B cell (primary cell): ENCODE measurements around the gene NELL2. TPM values are rescaled to one million over a fixed set of nuclear protein-coding genes. Genes with fewer than 3 reads are reported as not detected.

Source experiments
- ATAC-seq: fragments of 200-7000 bp; cut with Tn5 transposase; one replicate; pipeline ENCODE4 v1.10.0; 2021; ENCODE audit warnings: low read depth, mild to moderate bottlenecking, moderate number of reproducible peaks, moderate library complexity
- CTCF ChIA-PET: fragments of 350-600 bp; sonication (Branson Sonifier 250); formaldehyde crosslinking; loops from one replicate; lab custom pipeline; 2021; ENCODE audit warnings: antibody characterized with exemption, inconsistent platforms; lab: Charles Lee
- POLR2A ChIA-PET: fragments of 350-600 bp; sonication (Branson Sonifier 250); formaldehyde crosslinking; loops from one replicate; lab custom pipeline; 2021; ENCODE audit warnings: antibody characterized with exemption; lab: Charles Lee
- DNase-seq: peaks from one replicate; pipeline ENCODE4 v3.0.0; 2013
- H2AFZ ChIP-seq: 2 replicates; pipeline ENCODE4 v1.6.1; 2012; ENCODE audit warnings: mild to moderate bottlenecking, low read depth, low read length; ENCODE audit not compliant: insufficient read depth, poor library complexity, severe bottlenecking
- H3K27ac ChIP-seq, 2 donors: 1 replicate in 1 of 2; 2 replicates in 1 of 2; pipeline ENCODE4 v1.5.1; 2012 to 2013; ENCODE audit warnings: low read length in 2 of 2, mild to moderate bottlenecking in 2 of 2, moderate library complexity in 1 of 2
- H3K27me3 ChIP-seq, 4 experiments: fragments of 200-600 bp in 1 of 4; sonication (generic) in 1 of 4; replicated peaks in 1 of 4; 1 replicate in 2 of 4; 2 replicates in 2 of 4; pipeline versions ENCODE4 v1.6.1 to v1.7.0; 2013 to 2016; ENCODE audit warnings: low read length in 3 of 4, mild to moderate bottlenecking in 2 of 4, mixed read lengths in 1 of 4, moderate library complexity in 1 of 4; ENCODE audit not compliant: insufficient read depth in 4 of 4, control insufficient read depth in 3 of 4; ENCODE audit errors: control extremely low read depth in 1 of 4
- H3K36me3 ChIP-seq, 2 experiments: replicated peaks in 1 of 2; 1 replicate in 1 of 2; 2 replicates in 1 of 2; pipeline versions ENCODE4 v1.6.1 to v1.7.1; 2013; ENCODE audit warnings: low read length in 1 of 2; ENCODE audit not compliant: insufficient read depth in 2 of 2, control insufficient read depth in 1 of 2; ENCODE audit errors: control extremely low read depth in 1 of 2, extremely low read depth in 1 of 2
- H3K4me1 ChIP-seq, 2 donors: fragments of 200-600 bp in 1 of 2; sonication (generic) in 1 of 2; 1 replicate in 1 of 2; 2 replicates in 1 of 2; pipeline versions ENCODE4 v1.5.1 to v1.6.1; 2013 to 2017; ENCODE audit warnings: low read length in 2 of 2; ENCODE audit not compliant: control insufficient read depth in 2 of 2, insufficient read depth in 2 of 2
- H3K4me2 ChIP-seq: replicated peaks from 2 replicates; pipeline ENCODE3; 2012; ENCODE audit warnings: mild to moderate bottlenecking, low read depth, low read length; ENCODE audit not compliant: poor library complexity, severe bottlenecking
- H3K4me3 ChIP-seq, 5 experiments: fragments of 200-600 bp in 1 of 5; sonication (generic) in 1 of 5; 1 replicate in 3 of 5; 2 replicates in 2 of 5; pipeline versions ENCODE4 v1.5.1 to v1.7.0; 2011 to 2016; ENCODE audit warnings: low read length in 4 of 5, mild to moderate bottlenecking in 4 of 5, low read depth in 2 of 5, control low read depth in 1 of 5, moderate library complexity in 1 of 5; ENCODE audit not compliant: insufficient read depth in 1 of 5; ENCODE audit errors: control extremely low read depth in 1 of 5, extremely low read depth in 1 of 5
- H3K79me2 ChIP-seq: fragments of 200-600 bp; sonication (generic); one replicate; pipeline ENCODE4 v1.6.0; 2016; ENCODE audit warnings: low read length; ENCODE audit not compliant: control insufficient read depth, insufficient read depth
- H3K9ac ChIP-seq: fragments of 200-600 bp; sonication (generic); 2 replicates; pipeline ENCODE4 v1.6.1; 2017; ENCODE audit warnings: mild to moderate bottlenecking, low read length, moderate library complexity
- H3K9me3 ChIP-seq, 3 donors: one replicate each; pipeline versions ENCODE4 v1.6.1 to v1.7.1; 2013; ENCODE audit warnings: low read length in 2 of 3; ENCODE audit not compliant: control insufficient read depth in 2 of 3, insufficient read depth in 1 of 3; ENCODE audit errors: control extremely low read depth in 1 of 3
- H4K20me1 ChIP-seq: 2 replicates; pipeline ENCODE4 v1.6.0; 2012; ENCODE audit warnings: mild to moderate bottlenecking, low read length; ENCODE audit not compliant: insufficient read depth, control insufficient read depth, poor library complexity, severe bottlenecking
- H3K27ac Mint-ChIP-seq: one replicate; pipeline ENCODE4 v1.8.0; 2021; ENCODE audit warnings: mixed read lengths
- H3K27me3 Mint-ChIP-seq: one replicate; pipeline ENCODE4 v1.8.0; 2021; ENCODE audit warnings: mixed read lengths
- H3K4me1 Mint-ChIP-seq: one replicate; pipeline ENCODE4 v1.8.0; 2021; ENCODE audit warnings: mixed read lengths
- H3K4me3 Mint-ChIP-seq: one replicate; pipeline ENCODE4 v1.8.0; 2021; ENCODE audit warnings: mixed read lengths
- H3K9me3 Mint-ChIP-seq: one replicate; pipeline ENCODE4 v1.8.0; 2022; ENCODE audit warnings: mixed read lengths; ENCODE audit not compliant: insufficient read depth
- CTCF ChIP-seq: fragments of 200-600 bp; IDR thresholded peaks from one replicate; pipeline ENCODE4 v1.8.0; 2022; ENCODE audit warnings: antibody characterized with exemption, mild to moderate bottlenecking
- EZH2 ChIP-seq: IDR thresholded peaks from 2 replicates; pipeline ENCODE4 v1.6.1; 2012; ENCODE audit warnings: borderline replicate concordance, low read depth, mild to moderate bottlenecking, moderate library complexity, low read length; ENCODE audit not compliant: insufficient read depth, poor library complexity, severe bottlenecking
- WGBS: methylation state at CpG from one replicate; pipeline ENCODE4 v1.1.5; 2013; ENCODE audit warnings: missing lambda C conversion rate; ENCODE audit not compliant: insufficient coverage; 5-methylcytosine and 5-hydroxymethylcytosine counted together
- intact Hi-C: fragments of 100-400 bp; cut with micrococcal nuclease; formaldehyde crosslinking; loops from one replicate; pipeline ENCODE4 v1.10.0; 2022
- polyA plus RNA-seq: library from polyadenylated mRNA; depleted of rRNA; stranded (reverse); fragments of >200 nt; gene quantifications from 2 replicates; pipeline ENCODE4 v1.2.3, GENCODE V29; 2012
- total RNA-seq, 2 donors: library from RNA; stranded (reverse); fragments of 120-200 nt in 1 of 2; gene quantifications; 1 replicate in 1 of 2; 2 replicates in 1 of 2; pipeline versions ENCODE4 v1.2.3 to v1.2.4, GENCODE V29; 2013 to 2022

NELL2 gene
- total and polyA plus RNA-seq, 2 donors (not counting 1 experiment from before 2014, with no cell fraction given), result 0.22 TPM; not detected in 1

GRCh38 chr12:44574586-44574985 lies 301.5 kb downstream of the NELL2 start:
- Histone ChIP-seq H3K27me3 (no peaks in the 10 kb centered on the region), H3K79me2 (no peaks in the 10 kb centered on the region), H3K36me3 (no peaks in the 10 kb centered on the region), H3K27ac (no peak overlapping the region), H2AFZ (no peak overlapping the region), H3K9me3 (peaks cover 0 to 3% (median 0%) of the 10 kb centered on the region in 3 donors), H3K4me1 (no peaks in the 10 kb centered on the region), H3K4me2 (no peak overlapping the region), H3K4me3 (no peak overlapping the region), H4K20me1 (no peaks in the 10 kb centered on the region), H3K9ac (no peak overlapping the region)
- Mint-ChIP-seq H3K27me3 (no peaks in the 10 kb centered on the region), H3K27ac (no peak overlapping the region), H3K9me3 (peaks cover 4% of the 10 kb centered on the region), H3K4me3 (no peak overlapping the region), H3K4me1 (no peaks in the 10 kb centered on the region)
- intact Hi-C loops, result no loop called here
- no peak for TF ChIP-seq EZH2
- TF ChIP-seq CTCF, result no peak
- ATAC-seq (no peak), DNase-seq (no peak)
- CTCF ChIA-PET, result no interaction called here
- POLR2A ChIA-PET, result no interaction called here

- Mint-ChIP-seq H3K27me3 (no peaks in the 10 kb centered on the region), H3K4me1 (no peaks in the 10 kb centered on the region), H3K27ac (no peak overlapping the region), H3K4me3 (no peak overlapping the region), H3K9me3 (peaks cover 4% of the 10 kb centered on the region)
- Histone ChIP-seq H3K79me2 (no peaks in the 10 kb centered on the region), H4K20me1 (no peaks in the 10 kb centered on the region), H3K4me3 (no peak overlapping the region), H3K27me3 (no peaks in the 10 kb centered on the region), H2AFZ (no peak overlapping the region), H3K27ac (no peak overlapping the region), H3K9me3 (peaks cover 0 to 3% (median 0%) of the 10 kb centered on the region in 3 donors), H3K9ac (no peak overlapping the region), H3K4me1 (no peaks in the 10 kb centered on the region), H3K36me3 (no peaks in the 10 kb centered on the region), H3K4me2 (no peak overlapping the region)
- no peak for DNase-seq
- ChIA-PET CTCF (no interaction called here), POLR2A (no interaction called here)
- intact Hi-C loops, result no loop called here
- TF ChIP-seq CTCF (no peak), EZH2 (no peak)
- no peak for ATAC-seq
- WGBS, result 67% methylated on average over 1 of the region's 3 CpGs
Measured at GRCh38 chr12:44573723-44574122, 302.4 kb downstream of the NELL2 start.
